Sigmoid colon (tissue), 7 donors: ENCODE results near the gene ITPA. TPM values are rescaled to one million over a fixed set of nuclear protein-coding genes. Genes with fewer than 3 reads are reported as not detected.
A peak's percentile ranks its signal among the peaks of the same experiment; 100 is the strongest.

ENCODE experiments used
- DNase-seq: peaks from one replicate; pipeline ENCODE4 v3.0.0-alpha.2; 2019
- H3K27ac ChIP-seq, 4 donors: fragments of 200-600 bp; sonication (generic); one replicate each; pipeline ENCODE4 v1.5.1; 2016 to 2019; ENCODE audit warnings: mild to moderate bottlenecking in 1 of 4
- H3K27me3 ChIP-seq, 3 donors: fragments of 200-600 bp; sonication (generic); one replicate each; pipeline ENCODE4 v1.5.1; 2019; ENCODE audit warnings: mild to moderate bottlenecking in 1 of 3
- H3K36me3 ChIP-seq, 4 donors: fragments of 200-600 bp; sonication (generic); one replicate each; pipeline ENCODE4 v1.5.1; 2016 to 2019
- H3K4me1 ChIP-seq, 4 donors: fragments of 200-600 bp; sonication (generic); one replicate each; pipeline ENCODE4 v1.5.1; 2017 to 2019
- H3K4me3 ChIP-seq, 4 donors: fragments of 200-600 bp; sonication (generic); one replicate each; pipeline ENCODE4 v1.5.1; 2017 to 2019; ENCODE audit warnings: mild to moderate bottlenecking in 2 of 4, moderate library complexity in 1 of 4
- H3K9me3 ChIP-seq, 4 donors: fragments of 200-600 bp in 3 of 4; sonication (generic) in 3 of 4; one replicate each; pipeline versions ENCODE4 v1.5.1 to v1.6.1; 2013 to 2019
- CTCF ChIP-seq, 4 experiments: fragments of 450-650 bp in 3 of 4; fragments of 200-600 bp in 1 of 4; IDR thresholded peaks; one replicate each; pipeline ENCODE4 v1.5.1; 2016 to 2019; ENCODE audit warnings: antibody characterized with exemption in 4 of 4, mild to moderate bottlenecking in 3 of 4, moderate library complexity in 2 of 4
- EP300 ChIP-seq, 4 donors: sonication (generic); formaldehyde crosslinking; IDR thresholded peaks; one replicate each; pipeline ENCODE4 v1.6.1; 2017; ENCODE audit warnings: antibody characterized with exemption in 4 of 4
- POLR2A ChIP-seq, 2 donors: fragments of 450-650 bp; IDR thresholded peaks; one replicate each; pipeline ENCODE4 v1.6.1; 2016; ENCODE audit warnings: antibody characterized with exemption in 2 of 2, mild to moderate bottlenecking in 2 of 2, moderate library complexity in 2 of 2
- POLR2AphosphoS5 ChIP-seq, 4 donors: sonication (generic); formaldehyde crosslinking; IDR thresholded peaks; one replicate each; pipeline ENCODE4 v1.6.1; 2017; ENCODE audit warnings: antibody characterized with exemption in 4 of 4
- WGBS, 2 donors: extraction: QIAGEN DNeasy Blood & Tissue Kit; methylation state at CpG; one replicate each; pipeline ENCODE4 v1.1.7; 2013; 5-methylcytosine and 5-hydroxymethylcytosine counted together
- intact Hi-C: fragments of 100-400 bp; cut with DNase I; formaldehyde crosslinking; loops from one replicate; pipeline ENCODE4 v1.15.1; 2023
- polyA plus RNA-seq, 3 donors: library from polyadenylated mRNA; stranded (reverse); fragments of 200-250 nt; gene quantifications; one replicate each; pipeline ENCODE4 v1.2.3, GENCODE V29; 2013
- total RNA-seq, 4 donors: library from RNA; depleted of rRNA; stranded (reverse); fragments of >200 nt; gene quantifications; one replicate each; pipeline ENCODE4 v1.1.0, GENCODE V29; 2016
- donor health status: healthy with polysubstance abuse.
- donor health status: Bipolar disorder and iron deficiency.
- donor health status: healthy.

Gene ITPA
- 10 to 100 TPM; 17.1 to 31.7 (median 22.6) TPM for total RNA-seq
- 10 to 100 TPM; 47.4 to 92.5 (median 47.9) TPM for polyA plus RNA-seq

DNA sequence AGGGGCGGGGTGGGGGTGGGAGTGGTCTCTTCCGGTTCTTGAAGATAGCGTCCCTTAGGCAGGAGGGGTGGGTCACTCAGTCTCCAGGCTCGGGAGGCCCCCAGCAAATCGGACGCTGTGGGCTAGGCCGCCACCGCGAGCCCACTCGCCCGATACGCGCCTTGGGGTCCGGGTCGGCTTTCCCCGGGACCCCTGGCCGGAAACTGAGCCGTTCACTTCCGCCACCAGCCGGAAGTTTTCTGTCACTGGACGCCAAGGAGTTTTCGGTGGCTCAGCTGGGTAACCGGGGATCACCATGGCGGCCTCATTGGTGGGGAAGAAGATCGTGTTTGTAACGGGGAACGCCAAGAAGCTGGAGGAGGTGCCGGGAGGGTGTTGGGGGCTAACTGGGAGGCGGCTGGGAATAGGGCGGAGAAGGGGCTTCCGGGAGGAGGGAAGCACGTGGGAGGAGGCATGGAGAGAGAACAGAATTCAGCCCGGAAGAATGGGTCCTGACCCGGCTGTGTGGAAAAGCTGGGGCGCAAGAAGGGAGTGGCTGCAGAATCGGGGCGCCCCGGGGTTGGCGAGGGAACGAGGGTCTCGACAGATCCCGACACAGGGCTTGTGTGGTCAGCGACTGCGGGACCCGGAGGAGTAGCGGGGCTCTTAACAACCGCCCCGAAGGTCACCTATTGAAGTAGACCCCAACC lies at the start of gene ITPA:
ITPA (plus strand) TSS at position 242 of the 689 bp plus-strand sequence; CDS start at position 296, 54 bp downstream.
- H3K27me3 ChIP-seq = no peaks in the 10 kb centered on the region
- no peak for TF ChIP-seq EP300 (IDR thresholded peaks at IDR 0.05)
- no peak for TF ChIP-seq CTCF (IDR thresholded peaks at IDR 0.05)
- TF ChIP-seq POLR2AphosphoS5 (IDR thresholded peaks at IDR 0.05) = no peak
- TF ChIP-seq POLR2A (IDR thresholded peaks at IDR 0.05) = no peak
- H3K27ac ChIP-seq = peak within 1 kb of the TSS; percentile 76 to 84 (median 80)
- peak within 1 kb of the TSS; percentile 69 to 85 (median 76) for H3K4me3 ChIP-seq
- peaks cover 0 to 13% (median 4%) of the 10 kb centered on the region in 4 donors for H3K36me3 ChIP-seq
- 0% methylated on average over 48 of the region's 48 CpGs for WGBS, 2 donors
- intact Hi-C loops = loop anchor here (5.0 kb wide), 1 partner anchor 37 kb away; the partner anchor contains the start of gene LZTS3
- peaks cover 0 to 16% (median 12%) of the 10 kb centered on the region in 4 donors for H3K4me1 ChIP-seq
- DNase-seq = no peak
- no peaks in the 10 kb centered on the region for H3K9me3 ChIP-seq

GRCh38 chr20:3160418-3160817 lies 48.9 kb upstream of the ITPA start:
- 87 to 95% methylated on average over 6 of the region's 6 CpGs for WGBS, 2 donors

DNA sequence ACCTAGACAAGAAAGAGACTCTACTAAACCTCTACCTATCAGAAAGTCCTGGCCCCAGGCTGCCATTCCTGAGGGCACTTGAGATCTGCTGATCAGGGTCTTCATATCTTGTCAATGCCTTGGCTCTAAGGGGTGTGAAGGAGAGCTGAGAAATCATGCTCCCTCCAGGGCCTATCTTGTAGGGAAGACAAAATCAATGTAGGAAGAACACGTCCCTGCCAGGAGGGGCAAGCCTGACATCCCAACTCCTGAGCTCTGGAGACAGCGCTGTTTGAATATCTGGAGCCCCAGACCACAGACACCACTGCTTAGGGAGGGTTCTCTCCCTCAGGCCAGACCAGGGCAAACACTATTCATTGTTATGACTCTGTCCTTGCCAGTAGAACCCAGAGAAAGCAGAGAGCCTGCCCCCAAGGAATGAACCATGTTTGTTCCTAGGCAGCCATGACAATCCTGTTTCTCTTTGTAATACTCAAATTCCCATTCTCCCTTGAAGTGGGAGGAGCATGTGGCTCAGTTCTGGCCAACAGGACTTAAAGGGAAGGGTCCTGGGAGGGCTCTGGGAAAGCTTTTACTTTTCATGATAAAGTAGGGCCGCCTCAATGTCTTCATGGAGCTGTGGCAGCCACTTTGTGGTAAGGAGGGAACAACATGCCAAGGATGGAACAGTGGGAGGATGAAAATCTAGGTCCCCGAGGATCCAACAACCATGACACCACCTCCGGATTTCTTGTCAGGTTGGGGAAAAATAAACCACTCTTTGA lies 47.8 kb upstream of the ITPA start:
- no peak for DNase-seq
- Histone ChIP-seq H3K36me3 (no peaks in the 10 kb centered on the region), H3K4me1 (peaks cover 0 to 32% (median 25%) of the 10 kb centered on the region in 4 donors), H3K27ac (no peak overlapping the region), H3K4me3 (no peak overlapping the region), H3K9me3 (no peaks in the 10 kb centered on the region), H3K27me3 (no peaks in the 10 kb centered on the region)
- TF ChIP-seq EP300 (IDR thresholded peaks at IDR 0.05) = no peak
- no peak for TF ChIP-seq POLR2A (IDR thresholded peaks at IDR 0.05)
- no peak for TF ChIP-seq CTCF (IDR thresholded peaks at IDR 0.05)
- no peak for TF ChIP-seq POLR2AphosphoS5 (IDR thresholded peaks at IDR 0.05)
- 71 to 83% methylated on average over 5 of the region's 5 CpGs for WGBS, 2 donors
- intact Hi-C loops = no loop called here

More at GRCh38 chr20:3160418-3160817, 48.9 kb upstream of the ITPA start:
- Histone ChIP-seq H3K36me3 (peaks cover 0 to 1% (median 0%) of the 10 kb centered on the region in 4 donors), H3K9me3 (no peaks in the 10 kb centered on the region), H3K4me3 (peak overlapping the region in 3 of 4 donors; percentile 81 to 94 (median 90)), H3K27ac (peak overlapping the region; percentile 82 to 90 (median 86)), H3K27me3 (no peaks in the 10 kb centered on the region), H3K4me1 (peaks cover 0 to 31% (median 26%) of the 10 kb centered on the region in 4 donors)
- intact Hi-C loops = loop anchor here (1.0 kb wide), 1 partner anchor 12 kb away; no protein-coding TSS in a partner anchor
- DNase-seq = no peak
- no peak for TF ChIP-seq POLR2AphosphoS5 (IDR thresholded peaks at IDR 0.05)

DNA sequence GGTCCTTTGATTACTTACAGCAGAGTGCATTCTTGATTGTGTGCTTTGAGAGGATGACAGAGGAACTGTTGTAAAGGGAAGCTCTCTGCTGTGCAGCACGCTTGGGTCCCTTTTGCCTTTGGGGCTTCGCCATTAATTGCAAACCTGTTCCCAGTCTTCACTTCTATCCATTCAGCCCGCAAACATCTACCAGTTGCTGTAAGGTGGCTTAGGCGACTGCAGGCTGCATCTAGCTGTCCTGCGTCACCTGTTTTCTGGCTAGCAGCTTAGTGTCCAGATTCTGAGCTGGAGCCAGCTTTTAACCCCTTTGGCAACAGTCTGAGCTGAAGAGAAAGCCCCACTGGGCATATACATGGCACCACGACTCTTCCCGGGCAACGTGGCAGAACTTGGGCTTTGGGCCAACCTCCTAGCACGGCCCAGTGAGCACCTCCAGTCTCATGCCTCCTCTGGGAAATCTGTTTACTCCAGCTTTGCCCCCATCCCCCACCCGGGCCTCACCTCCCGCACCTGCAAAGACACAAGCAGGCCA lies 47.2 kb upstream of the ITPA start:
- Histone ChIP-seq H3K27me3 (peaks cover 0 to 1% (median 0%) of the 10 kb centered on the region in 3 donors), H3K4me1 (peaks cover 0 to 25% (median 20%) of the 10 kb centered on the region in 4 donors), H3K36me3 (no peaks in the 10 kb centered on the region), H3K27ac (no peak overlapping the region), H3K9me3 (no peaks in the 10 kb centered on the region), H3K4me3 (no peak overlapping the region)
- intact Hi-C loops = no loop called here
- 48 to 65% methylated on average over 11 of the region's 11 CpGs for WGBS, 2 donors
- peak; percentile 62 for DNase-seq
- no peak for TF ChIP-seq POLR2A (IDR thresholded peaks at IDR 0.05)
- no peak for TF ChIP-seq POLR2AphosphoS5 (IDR thresholded peaks at IDR 0.05)
- no peak for TF ChIP-seq CTCF (IDR thresholded peaks at IDR 0.05)
- no peak for TF ChIP-seq EP300 (IDR thresholded peaks at IDR 0.05)
